Suprapubic skin (tissue), 4 donors: ENCODE results near the gene CDH13. TPM values are rescaled to one million over a fixed set of nuclear protein-coding genes. Genes with fewer than 3 reads are reported as not detected.

Experiments used
- DNase-seq, 2 donors: peaks; one replicate each; pipeline ENCODE4 v3.0.0-alpha.2; 2019; ENCODE audit warnings: low spot score in 2 of 2
- H3K27ac ChIP-seq: fragments of 200-600 bp; sonication (generic); one replicate; pipeline ENCODE4 v1.5.1; 2019
- H3K27me3 ChIP-seq: fragments of 200-600 bp; sonication (generic); one replicate; pipeline ENCODE4 v1.5.1; 2019
- H3K36me3 ChIP-seq: fragments of 200-600 bp; sonication (generic); one replicate; pipeline ENCODE4 v1.5.1; 2019
- H3K4me1 ChIP-seq: fragments of 200-600 bp; sonication (generic); one replicate; pipeline ENCODE4 v1.5.1; 2019
- H3K4me3 ChIP-seq: fragments of 200-600 bp; sonication (generic); one replicate; pipeline ENCODE4 v1.5.1; 2019; ENCODE audit warnings: mild to moderate bottlenecking
- H3K9me3 ChIP-seq: fragments of 200-600 bp; sonication (generic); one replicate; pipeline ENCODE4 v1.5.1; 2019
- EP300 ChIP-seq: sonication (generic); formaldehyde crosslinking; IDR thresholded peaks from one replicate; pipeline ENCODE4 v1.6.1; 2017; ENCODE audit warnings: antibody characterized with exemption
- POLR2A ChIP-seq, 2 donors: fragments of 450-650 bp; IDR thresholded peaks; one replicate each; pipeline ENCODE4 v1.6.1; 2017; ENCODE audit warnings: antibody characterized with exemption in 2 of 2, mild to moderate bottlenecking in 2 of 2, moderate library complexity in 2 of 2
- POLR2AphosphoS5 ChIP-seq, 3 donors: sonication (generic); formaldehyde crosslinking; IDR thresholded peaks; one replicate each; pipeline ENCODE4 v1.6.1; 2017; ENCODE audit warnings: antibody characterized with exemption in 3 of 3
- WGBS: methylation state at CpG from one replicate; pipeline ENCODE4 v1.1.5; 2018; 5-methylcytosine and 5-hydroxymethylcytosine counted together
- total RNA-seq, 4 donors: library from RNA; depleted of rRNA; stranded (reverse); fragments of >200 nt; gene quantifications; one replicate each; pipeline ENCODE4 v1.1.0, GENCODE V29; 2016
- TF ChIP-seq, protein P1 (sequence below), 2 donors: fragments of 200-600 bp in 1 of 2; fragments of 450-650 bp in 1 of 2; sonication (generic) in 1 of 2; IDR thresholded peaks; one replicate each; pipeline ENCODE4 v1.5.1; 2016 to 2019; ENCODE audit warnings: antibody characterized with exemption in 2 of 2, mild to moderate bottlenecking in 1 of 2, moderate library complexity in 1 of 2

The CDH13 gene
- total RNA-seq, 4 donors from 2014 or later: 90.4 to 176 (median 139) TPM

DNA sequence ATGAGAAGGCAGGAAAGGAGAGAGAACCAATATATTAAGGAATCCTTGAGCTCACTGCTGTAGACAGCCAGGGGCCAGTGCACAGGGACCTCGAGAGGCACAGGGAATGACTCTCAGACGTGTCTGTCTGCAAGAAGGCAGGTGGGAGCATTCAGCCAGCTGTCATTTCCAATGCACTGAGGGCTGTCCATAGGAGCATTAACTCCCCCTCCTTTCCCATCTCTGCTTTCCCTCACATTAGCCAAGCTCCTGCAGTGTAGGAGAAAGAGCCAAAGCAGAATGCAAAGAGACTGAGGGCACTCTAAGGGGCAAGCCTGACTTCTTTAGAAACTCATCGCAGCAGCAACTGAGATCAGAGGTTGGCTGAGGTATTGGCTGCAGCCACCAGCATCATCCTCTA lies 218.3 kb downstream of the CDH13 start:
- H3K9me3 ChIP-seq: no peaks in the 10 kb centered on the region
- H3K27ac ChIP-seq: no peak overlapping the region
- H3K36me3 ChIP-seq: no peaks in the 10 kb centered on the region
- no peak for TF ChIP-seq POLR2AphosphoS5 (IDR thresholded peaks at IDR 0.05)
- TF ChIP-seq POLR2A (IDR thresholded peaks at IDR 0.05): no peak
- TF ChIP-seq EP300: no peak
- TF ChIP-seq, protein P1, sequence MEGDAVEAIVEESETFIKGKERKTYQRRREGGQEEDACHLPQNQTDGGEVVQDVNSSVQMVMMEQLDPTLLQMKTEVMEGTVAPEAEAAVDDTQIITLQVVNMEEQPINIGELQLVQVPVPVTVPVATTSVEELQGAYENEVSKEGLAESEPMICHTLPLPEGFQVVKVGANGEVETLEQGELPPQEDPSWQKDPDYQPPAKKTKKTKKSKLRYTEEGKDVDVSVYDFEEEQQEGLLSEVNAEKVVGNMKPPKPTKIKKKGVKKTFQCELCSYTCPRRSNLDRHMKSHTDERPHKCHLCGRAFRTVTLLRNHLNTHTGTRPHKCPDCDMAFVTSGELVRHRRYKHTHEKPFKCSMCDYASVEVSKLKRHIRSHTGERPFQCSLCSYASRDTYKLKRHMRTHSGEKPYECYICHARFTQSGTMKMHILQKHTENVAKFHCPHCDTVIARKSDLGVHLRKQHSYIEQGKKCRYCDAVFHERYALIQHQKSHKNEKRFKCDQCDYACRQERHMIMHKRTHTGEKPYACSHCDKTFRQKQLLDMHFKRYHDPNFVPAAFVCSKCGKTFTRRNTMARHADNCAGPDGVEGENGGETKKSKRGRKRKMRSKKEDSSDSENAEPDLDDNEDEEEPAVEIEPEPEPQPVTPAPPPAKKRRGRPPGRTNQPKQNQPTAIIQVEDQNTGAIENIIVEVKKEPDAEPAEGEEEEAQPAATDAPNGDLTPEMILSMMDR (IDR thresholded peaks at IDR 0.05): no peak
- H3K4me3 ChIP-seq: no peak overlapping the region
- no peak for DNase-seq
- no peaks in the 10 kb centered on the region for H3K4me1 ChIP-seq
- 72% methylated on average over 3 of the region's 3 CpGs for WGBS
- no peaks in the 10 kb centered on the region for H3K27me3 ChIP-seq

DNA sequence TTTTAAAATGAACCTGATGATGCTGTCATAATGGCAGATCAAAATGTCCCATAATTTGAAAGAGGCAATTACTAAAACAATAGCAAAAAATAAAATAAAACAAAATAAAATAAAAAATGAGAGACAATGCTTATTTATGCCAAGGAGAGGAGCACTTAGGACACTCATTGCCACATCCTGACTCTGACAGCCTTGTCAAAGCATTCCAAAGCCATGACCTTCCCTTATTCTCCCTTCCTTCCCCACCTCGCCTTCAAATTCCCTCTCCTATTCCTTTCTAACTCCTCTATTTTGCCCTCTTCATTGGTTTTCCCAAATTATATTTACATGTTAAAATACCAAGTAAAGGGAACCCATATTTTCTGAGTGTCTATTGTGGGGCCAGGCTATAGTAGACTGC lies 220.0 kb downstream of the CDH13 start:
- no peak overlapping the region for H3K27ac ChIP-seq
- no peaks in the 10 kb centered on the region for H3K36me3 ChIP-seq
- H3K4me3 ChIP-seq: no peak overlapping the region
- no peaks in the 10 kb centered on the region for H3K27me3 ChIP-seq
- DNase-seq: no peak
- H3K4me1 ChIP-seq: no peaks in the 10 kb centered on the region
- no peaks in the 10 kb centered on the region for H3K9me3 ChIP-seq
- TF ChIP-seq EP300: no peak
- no peak for TF ChIP-seq POLR2AphosphoS5 (IDR thresholded peaks at IDR 0.05)
- 94% methylated on average over 1 of the region's 1 CpG for WGBS

DNA sequence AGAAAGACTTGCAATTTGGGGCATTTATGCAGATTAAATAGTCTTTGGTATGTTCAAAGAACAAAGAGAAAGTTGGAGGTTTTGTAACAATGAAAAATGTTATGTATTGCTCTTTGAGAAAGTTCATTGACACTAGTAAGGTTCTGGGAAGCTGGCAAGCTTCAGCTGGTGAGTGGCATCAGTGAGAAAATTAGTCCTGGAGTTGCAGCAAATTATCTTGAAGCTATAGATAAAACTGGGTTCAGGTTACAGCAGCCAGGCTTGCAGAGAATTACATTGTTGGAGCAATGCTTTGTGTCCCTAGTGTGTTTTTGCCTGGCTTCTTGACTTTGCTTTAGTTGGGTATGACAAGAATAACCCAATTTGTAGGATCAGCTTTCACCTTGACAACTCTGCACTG lies 221.2 kb downstream of the CDH13 start:
- Histone ChIP-seq H3K4me1 (no peaks in the 10 kb centered on the region), H3K36me3 (no peaks in the 10 kb centered on the region), H3K27ac (no peak overlapping the region), H3K9me3 (no peaks in the 10 kb centered on the region), H3K4me3 (no peak overlapping the region), H3K27me3 (no peaks in the 10 kb centered on the region)
- TF ChIP-seq, protein P1 (IDR thresholded peaks at IDR 0.05): no peak
- TF ChIP-seq POLR2AphosphoS5 (IDR thresholded peaks at IDR 0.05): no peak
- no peak for TF ChIP-seq POLR2A (IDR thresholded peaks at IDR 0.05)
- no peak for TF ChIP-seq EP300
- no peak for DNase-seq

DNA sequence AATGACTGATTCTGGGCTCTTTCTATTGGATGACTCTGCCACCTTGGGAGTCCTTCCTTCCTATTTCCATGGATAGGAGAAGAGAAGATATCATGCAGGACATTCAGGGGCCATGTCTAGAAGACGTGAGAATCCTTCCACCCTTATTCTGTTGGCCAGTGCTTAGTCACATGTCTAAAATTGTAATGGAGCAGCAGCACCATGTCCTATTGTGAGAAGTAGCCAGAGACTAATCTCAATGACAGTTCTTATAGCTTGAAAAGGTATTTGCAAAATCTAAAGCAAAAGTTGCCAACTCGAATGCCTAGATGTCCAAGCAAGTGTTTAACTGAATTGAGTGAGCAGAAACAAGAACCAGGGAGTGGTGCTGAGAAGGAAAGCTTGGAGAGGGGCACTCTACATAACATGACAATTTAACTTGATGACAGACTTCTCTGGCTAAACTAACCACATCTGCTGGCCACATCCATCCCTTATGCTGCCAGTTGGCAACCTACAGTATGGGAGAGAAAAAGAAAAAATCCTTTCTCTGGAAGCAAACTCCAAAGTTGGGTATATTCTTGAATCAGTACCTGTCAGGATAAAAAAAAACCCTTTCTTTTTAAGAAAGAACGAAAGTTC lies 225.7 kb downstream of the CDH13 start:
- H3K9me3 ChIP-seq: no peaks in the 10 kb centered on the region
- TF ChIP-seq EP300 (no peak), POLR2A (IDR thresholded peaks at IDR 0.05) (no peak), POLR2AphosphoS5 (IDR thresholded peaks at IDR 0.05) (no peak)
- TF ChIP-seq, protein P1 (IDR thresholded peaks at IDR 0.05): no peak
- DNase-seq: no peak
- H3K27me3 ChIP-seq: no peaks in the 10 kb centered on the region
- no peak overlapping the region for H3K27ac ChIP-seq
- no peak overlapping the region for H3K4me3 ChIP-seq
- WGBS: 48% methylated on average over 3 of the region's 3 CpGs
- H3K36me3 ChIP-seq: no peaks in the 10 kb centered on the region
- H3K4me1 ChIP-seq: no peaks in the 10 kb centered on the region

DNA sequence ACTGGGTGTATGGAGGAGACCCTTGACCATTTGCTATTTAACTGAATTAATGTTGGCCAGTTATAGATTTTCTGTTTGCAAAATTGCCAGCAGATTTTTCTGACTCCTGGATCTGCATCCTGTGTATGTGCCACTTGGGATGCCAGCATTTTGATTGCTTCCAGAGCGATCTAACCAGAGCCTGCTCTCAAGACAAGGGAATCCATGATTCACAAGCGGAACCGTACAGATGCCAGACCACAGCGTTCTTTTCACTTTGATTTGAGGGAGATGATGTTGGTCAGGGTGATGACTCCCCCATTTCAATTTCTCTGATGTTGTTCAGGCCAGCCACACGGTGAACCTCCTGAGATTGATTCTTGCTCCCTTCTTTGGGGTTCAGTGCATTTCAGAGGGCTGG lies 228.7 kb downstream of the CDH13 start:
- H3K4me1 ChIP-seq: no peaks in the 10 kb centered on the region
- H3K4me3 ChIP-seq: no peak overlapping the region
- DNase-seq: no peak
- TF ChIP-seq, protein P1 (IDR thresholded peaks at IDR 0.05): no peak
- TF ChIP-seq POLR2AphosphoS5 (IDR thresholded peaks at IDR 0.05) (no peak), POLR2A (IDR thresholded peaks at IDR 0.05) (no peak), EP300 (no peak)
- 70% methylated on average over 5 of the region's 5 CpGs for whole genome bisulfite sequencing
- H3K27me3 ChIP-seq: no peaks in the 10 kb centered on the region
- H3K27ac ChIP-seq: no peak overlapping the region
- no peaks in the 10 kb centered on the region for H3K9me3 ChIP-seq
- H3K36me3 ChIP-seq: no peaks in the 10 kb centered on the region
